ENCODE results near the gene HSPBP1. TPM values are rescaled to one million over a fixed set of nuclear protein-coding genes. Genes with fewer than 3 reads are reported as not detected.

Gene HSPBP1
- total and polyA plus RNA-seq, 2 of the 13 experiments (the other 11 are each of a cell fraction or from before 2014, with no cell fraction given) = 22.3 to 33.7 TPM

DNA sequence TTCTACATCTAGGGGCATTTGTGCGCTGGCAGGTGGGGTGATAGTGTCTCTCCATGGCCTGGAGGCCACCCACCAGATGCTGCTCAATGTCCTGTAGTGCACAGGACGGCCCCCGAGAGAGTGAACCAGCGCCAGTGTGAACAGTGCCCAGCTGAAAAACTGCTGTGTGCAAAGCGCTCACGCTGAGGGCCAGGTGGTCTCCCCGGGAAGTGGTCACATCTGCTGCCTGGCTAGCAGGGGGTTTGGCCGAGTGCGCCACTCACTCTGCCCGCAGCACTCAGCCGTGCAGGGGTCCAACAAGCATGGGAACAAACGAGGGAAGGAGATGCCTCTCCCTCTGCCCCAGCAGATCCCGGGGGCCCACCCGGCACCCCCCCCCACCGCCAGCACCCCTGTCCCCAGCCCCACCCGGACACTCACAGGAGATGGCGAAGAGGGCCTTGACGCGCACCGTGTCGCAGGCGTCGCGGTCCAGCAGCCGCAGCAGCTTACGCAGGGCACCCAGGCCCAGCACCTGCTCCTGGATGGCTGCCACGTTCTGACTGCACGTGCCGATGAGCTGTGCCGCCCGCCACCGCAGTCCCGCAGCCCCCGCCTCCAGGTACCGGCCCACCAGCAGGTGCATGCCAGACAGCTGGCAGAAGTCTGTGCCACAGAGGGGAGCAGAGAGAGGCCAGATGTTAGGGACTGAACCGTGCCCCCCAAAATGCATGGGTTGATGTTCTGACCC is 5.8 kb downstream of the HSPBP1 start:
- H3K4me2 ChIP-seq (ENCODE audit: low read depth, low read length) = no peak overlapping the region
- peaks cover 3% of the 10 kb centered on the region for H3K79me2 ChIP-seq (ENCODE audit: insufficient read depth, low read length)
- 94% methylated on average over 9 of the region's 36 CpGs for WGBS (ENCODE audit: low lambda C conversion rate)
- in situ Hi-C loops (cut with HindIII; ENCODE audit: extremely low pct_ligation_motif_present, low pct_unique_long_range_greater_than_20kb) = no loop called here
- CTCF ChIA-PET (ENCODE audit: low intra/inter-chr PET ratio, low total read pairs) = no interaction called here
- POLR2A ChIA-PET = no interaction called here
- peaks cover 10 to 36% of the 10 kb centered on the region in 2 experiments; a peak in 4 of 5 replicates for H3K36me3 ChIP-seq (replicated peaks in 1 of 2; ENCODE audit: control insufficient read depth in 1 of 2, insufficient read depth in 2 of 2, low read length in 2 of 2)
- DNase-seq (ENCODE audit: low spot score) (no peak), FAIRE-seq (no peak), ATAC-seq (no peak)
- TF ChIP-seq RBFOX2 (IDR thresholded peaks at IDR 0.05; ENCODE audit: low read depth, low read length) (0 out of 2 replicates have a peak, but pooled peaks have one; percentile 26), SATB2 (CRISPR knock-in tag; IDR thresholded peaks at IDR 0.05) (no peak)
- no TSS peak for BruUV-seq (replicated peaks)
- no peak overlapping the region for H3K9ac ChIP-seq (ENCODE audit: insufficient read depth, low read depth, low read length)
- intact Hi-C loops (cut with micrococcal nuclease; ENCODE audit: unreplicated experiment) = no loop called here
- H3K27me3 ChIP-seq (ENCODE audit: control insufficient read depth in 1 of 2, insufficient read depth in 2 of 2, low read length in 2 of 2) = no peaks in the 10 kb centered on the region
- no peaks in the 10 kb centered on the region for H4K20me1 ChIP-seq (ENCODE audit: insufficient read depth, low read length)
- H3K9me3 ChIP-seq (ENCODE audit: low read length) = no peaks in the 10 kb centered on the region
- H3K4me1 ChIP-seq (ENCODE audit: insufficient read depth, low read length) = peaks cover 8% of the 10 kb centered on the region
- no peak overlapping the region for H2AFZ ChIP-seq (ENCODE audit: low read length)
- no peak overlapping the region for H3K27ac ChIP-seq (ENCODE audit: extremely low read length, insufficient read depth, low read length)
- H3K4me3 ChIP-seq (replicated peaks in 1 of 3; ENCODE audit: insufficient read depth in 1 of 3, low read depth in 2 of 3, low read length in 3 of 3) = no peak overlapping the region

DNA sequence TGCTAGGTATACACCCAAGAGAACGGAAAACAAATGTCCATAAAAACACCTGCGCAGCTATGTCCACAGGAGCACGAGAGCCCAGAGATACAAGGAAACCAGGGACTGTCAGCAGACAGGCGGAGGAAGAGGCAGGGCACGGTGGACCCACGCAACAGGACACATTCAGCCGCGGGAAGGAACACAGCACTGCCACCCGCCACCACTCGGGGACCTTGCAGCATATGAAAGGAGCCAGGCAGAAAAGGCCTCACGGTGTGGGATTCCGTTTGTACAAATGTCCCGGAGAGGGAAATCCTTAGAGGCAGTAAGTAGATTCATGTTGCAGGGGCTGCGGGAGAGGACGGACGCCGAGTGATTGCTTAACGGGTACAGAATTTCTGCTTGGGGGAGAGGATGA is 7.8 kb downstream of the HSPBP1 start:
- Histone ChIP-seq H3K4me1 (ENCODE audit: insufficient read depth, low read length) (no peaks in the 10 kb centered on the region), H3K27ac (ENCODE audit: extremely low read length, insufficient read depth, low read length) (no peak overlapping the region), H3K4me2 (ENCODE audit: low read depth, low read length) (no peak overlapping the region), H4K20me1 (ENCODE audit: insufficient read depth, low read length) (no peaks in the 10 kb centered on the region), H3K9ac (ENCODE audit: insufficient read depth, low read depth, low read length) (no peak overlapping the region), H3K36me3 (replicated peaks in 1 of 2; ENCODE audit: control insufficient read depth in 1 of 2, insufficient read depth in 2 of 2, low read length in 2 of 2) (peaks cover 7 to 27% of the 10 kb centered on the region in 2 experiments; a peak in 4 of 5 replicates), H2AFZ (ENCODE audit: low read length) (no peak overlapping the region), H3K27me3 (ENCODE audit: control insufficient read depth in 1 of 2, insufficient read depth in 2 of 2, low read length in 2 of 2) (no peaks in the 10 kb centered on the region), H3K9me3 (ENCODE audit: low read length) (no peaks in the 10 kb centered on the region), H3K4me3 (replicated peaks in 1 of 3; ENCODE audit: insufficient read depth in 1 of 3, low read depth in 2 of 3, low read length in 3 of 3) (no peak overlapping the region), H3K79me2 (ENCODE audit: insufficient read depth, low read length) (no peaks in the 10 kb centered on the region)
- FAIRE-seq = no peak
- in situ Hi-C loops (cut with HindIII; ENCODE audit: extremely low pct_ligation_motif_present, low pct_unique_long_range_greater_than_20kb) (no loop called here), intact Hi-C loops (cut with micrococcal nuclease; ENCODE audit: unreplicated experiment) (no loop called here)
- TF ChIP-seq, protein P1, sequence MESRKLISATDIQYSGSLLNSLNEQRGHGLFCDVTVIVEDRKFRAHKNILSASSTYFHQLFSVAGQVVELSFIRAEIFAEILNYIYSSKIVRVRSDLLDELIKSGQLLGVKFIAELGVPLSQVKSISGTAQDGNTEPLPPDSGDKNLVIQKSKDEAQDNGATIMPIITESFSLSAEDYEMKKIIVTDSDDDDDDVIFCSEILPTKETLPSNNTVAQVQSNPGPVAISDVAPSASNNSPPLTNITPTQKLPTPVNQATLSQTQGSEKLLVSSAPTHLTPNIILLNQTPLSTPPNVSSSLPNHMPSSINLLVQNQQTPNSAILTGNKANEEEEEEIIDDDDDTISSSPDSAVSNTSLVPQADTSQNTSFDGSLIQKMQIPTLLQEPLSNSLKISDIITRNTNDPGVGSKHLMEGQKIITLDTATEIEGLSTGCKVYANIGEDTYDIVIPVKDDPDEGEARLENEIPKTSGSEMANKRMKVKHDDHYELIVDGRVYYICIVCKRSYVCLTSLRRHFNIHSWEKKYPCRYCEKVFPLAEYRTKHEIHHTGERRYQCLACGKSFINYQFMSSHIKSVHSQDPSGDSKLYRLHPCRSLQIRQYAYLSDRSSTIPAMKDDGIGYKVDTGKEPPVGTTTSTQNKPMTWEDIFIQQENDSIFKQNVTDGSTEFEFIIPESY (CRISPR knock-in tag; IDR thresholded peaks at IDR 0.05) = peak; percentile 99
- TF ChIP-seq ZFP36 (IDR thresholded peaks at IDR 0.05; ENCODE audit: borderline replicate concordance, low read depth, low read length, partially characterized antibody) = no peak
- no TSS peak for BruUV-seq (replicated peaks)
- 98% methylated on average over 18 of the region's 18 CpGs for WGBS (ENCODE audit: low lambda C conversion rate)
- ATAC-seq = no peak
- no peak for DNase-seq (ENCODE audit: low spot score)
- ChIA-PET POLR2A (no interaction called here), CTCF (ENCODE audit: low intra/inter-chr PET ratio, low total read pairs) (no interaction called here)

All from HepG2 (cell line).